ENCODE data around the gene LRRC49.
"Not testable (repeated sequence)": the region's sequence is repeated elsewhere in the genome, so short reads cannot be mapped to it uniquely, and the experiment has no call there.

The LRRC49 gene

DNA sequence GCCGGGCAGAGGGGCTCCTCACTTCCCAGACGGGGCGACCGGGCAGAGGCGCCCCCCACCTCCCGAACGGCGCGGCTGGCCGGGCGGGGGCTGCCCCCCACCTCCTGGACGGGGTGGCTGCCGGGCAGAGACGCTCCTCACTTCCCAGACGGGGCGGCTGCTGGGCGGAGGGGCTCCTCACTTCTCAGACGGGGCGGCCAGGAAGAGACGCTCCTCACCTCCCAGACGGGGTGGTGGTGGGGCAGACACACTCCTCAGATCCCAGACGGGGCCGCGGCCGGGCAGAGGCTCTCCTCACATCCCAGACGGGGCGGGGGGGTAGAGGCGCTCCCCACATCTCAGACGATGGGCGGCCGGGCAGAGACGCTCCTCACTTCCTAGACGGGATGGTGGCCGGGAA, 21.1 kb upstream of the LRRC49 start:
- not testable (repeated sequence) for H2BK5ac ChIP-seq (ENCODE audit: low read length); H2BK15ac ChIP-seq (replicated peaks; ENCODE audit: low read depth); H3K4me2 ChIP-seq (ENCODE audit: low read length); H2BK120ac ChIP-seq (ENCODE audit: low read depth, low read length); H3K4ac ChIP-seq (ENCODE audit: low read depth, low read length); H3K4me1 ChIP-seq (ENCODE audit: control insufficient read depth, low read depth, low read length); H3K56ac ChIP-seq (ENCODE audit: low read length); H3K27ac ChIP-seq (ENCODE audit: low read depth, low read length); H3K36me3 ChIP-seq (ENCODE audit: control insufficient read depth, insufficient read depth, low read length); H3K27me3 ChIP-seq (ENCODE audit: insufficient read depth, low read length, poor library complexity); H3K18ac ChIP-seq (ENCODE audit: low read length); H4K8ac ChIP-seq (ENCODE audit: low read depth, low read length); H3K9ac ChIP-seq (ENCODE audit: low read length); H3K23ac ChIP-seq (ENCODE audit: low read length); H2AK5ac ChIP-seq (ENCODE audit: low read length); DNase-seq; H3K79me1 ChIP-seq (ENCODE audit: low read length); H4K5ac ChIP-seq (ENCODE audit: low read length); H3K79me2 ChIP-seq (ENCODE audit: control insufficient read depth, insufficient read depth, low read length); H3K4me3 ChIP-seq (ENCODE audit: low read length)
- WGBS (ENCODE audit: extremely low coverage, insufficient coverage, low lambda C conversion rate) = no CpG with 5 or more reads among the region's 34 CpGs

GRCh38 chr15:70873232-70874054, 19.2 kb upstream of the LRRC49 start:
- no peak overlapping the region for H3K4me3 ChIP-seq (ENCODE audit: low read length)
- H3K27me3 ChIP-seq (ENCODE audit: insufficient read depth, low read length, poor library complexity) = no peaks in the 10 kb centered on the region
- no peak overlapping the region for H3K9ac ChIP-seq (ENCODE audit: low read length)
- H3K56ac ChIP-seq (ENCODE audit: low read length) = no peak overlapping the region
- no peak overlapping the region for H4K8ac ChIP-seq (ENCODE audit: low read depth, low read length)
- H3K36me3 ChIP-seq (ENCODE audit: control insufficient read depth, insufficient read depth, low read length) = no peaks in the 10 kb centered on the region
- DNase-seq = no peak
- H3K18ac ChIP-seq (ENCODE audit: low read length) = no peak overlapping the region
- H2BK15ac ChIP-seq (replicated peaks; ENCODE audit: low read depth) = no peak overlapping the region
- no peak overlapping the region for H2BK5ac ChIP-seq (ENCODE audit: low read length)
- no peak overlapping the region for H3K4me2 ChIP-seq (ENCODE audit: low read length)
- H2AK5ac ChIP-seq (ENCODE audit: low read length) = no peak overlapping the region
- no peaks in the 10 kb centered on the region for H3K79me1 ChIP-seq (ENCODE audit: low read length)
- H3K4me1 ChIP-seq (ENCODE audit: control insufficient read depth, low read depth, low read length) = no peaks in the 10 kb centered on the region
- no peak overlapping the region for H4K5ac ChIP-seq (ENCODE audit: low read length)
- no peak overlapping the region for H3K27ac ChIP-seq (ENCODE audit: low read depth, low read length)
- no peak overlapping the region for H2BK120ac ChIP-seq (ENCODE audit: low read depth, low read length)
- no peak overlapping the region for H3K4ac ChIP-seq (ENCODE audit: low read depth, low read length)
- no peaks in the 10 kb centered on the region for H3K79me2 ChIP-seq (ENCODE audit: control insufficient read depth, insufficient read depth, low read length)
- WGBS (ENCODE audit: extremely low coverage, insufficient coverage, low lambda C conversion rate) = no CpG with 5 or more reads among the region's 2 CpGs
- H3K23ac ChIP-seq (ENCODE audit: low read length) = no peak overlapping the region

DNA sequence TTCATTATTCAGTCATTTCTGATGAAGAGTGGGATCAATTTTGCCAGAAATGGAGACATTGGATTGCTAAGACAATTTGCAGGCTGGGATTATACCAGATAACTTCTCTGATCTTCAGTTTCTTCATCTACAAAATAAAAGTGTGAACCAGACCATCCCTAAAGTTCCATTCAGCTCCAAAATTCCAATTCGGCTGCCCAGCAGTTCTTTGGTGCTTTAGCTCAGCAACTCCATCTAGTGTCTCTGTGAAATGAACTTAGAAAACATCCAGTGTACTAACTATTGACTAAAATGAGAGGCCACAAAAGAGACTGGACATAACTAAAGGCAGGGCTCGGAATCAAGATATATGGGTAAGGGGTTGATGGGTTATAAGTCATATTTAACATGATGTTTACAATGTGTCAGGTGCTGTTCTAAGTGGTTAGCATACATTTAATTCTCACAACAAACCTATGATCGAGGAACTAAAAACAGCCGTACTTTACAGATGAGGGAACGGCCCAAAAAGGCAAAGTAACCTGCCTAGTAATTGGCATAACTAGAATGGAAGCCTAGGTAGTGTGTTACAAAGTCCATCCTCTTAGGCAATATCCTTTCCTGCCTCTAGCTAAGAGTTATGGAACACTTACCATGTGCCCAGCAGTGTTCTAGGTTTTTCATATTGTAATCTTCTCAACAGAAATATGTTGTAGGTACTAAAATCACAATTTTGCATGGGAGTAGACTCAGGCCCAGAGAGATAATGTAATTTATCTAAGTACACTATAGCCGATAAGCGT, 17.4 kb upstream of the LRRC49 start:
- no peaks in the 10 kb centered on the region for H3K79me1 ChIP-seq (ENCODE audit: low read length)
- DNase-seq = peak; percentile 25
- no peak overlapping the region for H4K8ac ChIP-seq (ENCODE audit: low read depth, low read length)
- no peak overlapping the region for H2BK5ac ChIP-seq (ENCODE audit: low read length)
- H3K27me3 ChIP-seq (ENCODE audit: insufficient read depth, low read length, poor library complexity) = no peaks in the 10 kb centered on the region
- H3K27ac ChIP-seq (ENCODE audit: low read depth, low read length) = no peak overlapping the region
- H4K5ac ChIP-seq (ENCODE audit: low read length) = no peak overlapping the region
- no peaks in the 10 kb centered on the region for H3K79me2 ChIP-seq (ENCODE audit: control insufficient read depth, insufficient read depth, low read length)
- no peak overlapping the region for H3K23ac ChIP-seq (ENCODE audit: low read length)
- no peak overlapping the region for H3K4me3 ChIP-seq (ENCODE audit: low read length)
- no peaks in the 10 kb centered on the region for H3K4me1 ChIP-seq (ENCODE audit: control insufficient read depth, low read depth, low read length)
- H3K4ac ChIP-seq (ENCODE audit: low read depth, low read length) = no peak overlapping the region
- WGBS (ENCODE audit: extremely low coverage, insufficient coverage, low lambda C conversion rate) = no CpG with 5 or more reads among the region's 7 CpGs
- no peak overlapping the region for H3K4me2 ChIP-seq (ENCODE audit: low read length)
- no peak overlapping the region for H2BK120ac ChIP-seq (ENCODE audit: low read depth, low read length)
- H3K36me3 ChIP-seq (ENCODE audit: control insufficient read depth, insufficient read depth, low read length) = no peaks in the 10 kb centered on the region
- H3K18ac ChIP-seq (ENCODE audit: low read length) = no peak overlapping the region
- H3K9ac ChIP-seq (ENCODE audit: low read length) = no peak overlapping the region
- H2AK5ac ChIP-seq (ENCODE audit: low read length) = no peak overlapping the region
- no peak overlapping the region for H3K56ac ChIP-seq (ENCODE audit: low read length)
- peak overlapping the region; percentile 36 for H2BK15ac ChIP-seq (replicated peaks; ENCODE audit: low read depth)

DNA sequence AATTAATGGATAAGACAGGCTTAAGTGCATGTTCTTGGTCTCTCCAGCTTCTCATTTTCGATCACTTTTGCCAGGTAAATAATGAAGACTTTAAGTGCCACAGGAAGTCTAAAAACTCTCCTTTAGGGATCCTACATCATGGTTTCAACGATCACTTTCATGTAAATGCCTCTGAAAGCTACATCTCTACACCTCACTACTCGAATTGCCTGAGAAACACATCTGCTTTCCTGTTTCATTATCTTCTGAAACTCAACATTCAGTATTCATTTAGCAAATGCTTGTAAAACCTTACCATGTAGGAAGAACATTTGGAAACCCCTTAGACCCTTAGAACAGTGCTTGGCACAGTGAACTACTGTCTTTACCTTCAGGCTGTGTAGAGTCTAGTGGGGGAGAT, 16.6 kb upstream of the LRRC49 start:
- H3K27me3 ChIP-seq (ENCODE audit: insufficient read depth, low read length, poor library complexity) = no peaks in the 10 kb centered on the region
- no peaks in the 10 kb centered on the region for H3K79me2 ChIP-seq (ENCODE audit: control insufficient read depth, insufficient read depth, low read length)
- no peak overlapping the region for H4K5ac ChIP-seq (ENCODE audit: low read length)
- H3K23ac ChIP-seq (ENCODE audit: low read length) = no peak overlapping the region
- no peak overlapping the region for H3K56ac ChIP-seq (ENCODE audit: low read length)
- WGBS (ENCODE audit: extremely low coverage, insufficient coverage, low lambda C conversion rate) = no CpG with 5 or more reads among the region's 3 CpGs
- H3K36me3 ChIP-seq (ENCODE audit: control insufficient read depth, insufficient read depth, low read length) = no peaks in the 10 kb centered on the region
- no peak for DNase-seq
- no peaks in the 10 kb centered on the region for H3K4me1 ChIP-seq (ENCODE audit: control insufficient read depth, low read depth, low read length)
- H4K8ac ChIP-seq (ENCODE audit: low read depth, low read length) = no peak overlapping the region
- H3K9ac ChIP-seq (ENCODE audit: low read length) = no peak overlapping the region
- no peak overlapping the region for H3K27ac ChIP-seq (ENCODE audit: low read depth, low read length)
- no peak overlapping the region for H3K4me2 ChIP-seq (ENCODE audit: low read length)
- no peak overlapping the region for H2AK5ac ChIP-seq (ENCODE audit: low read length)
- no peak overlapping the region for H3K4me3 ChIP-seq (ENCODE audit: low read length)
- H3K18ac ChIP-seq (ENCODE audit: low read length) = no peak overlapping the region
- no peaks in the 10 kb centered on the region for H3K79me1 ChIP-seq (ENCODE audit: low read length)
- no peak overlapping the region for H2BK15ac ChIP-seq (replicated peaks; ENCODE audit: low read depth)
- no peak overlapping the region for H2BK120ac ChIP-seq (ENCODE audit: low read depth, low read length)
- no peak overlapping the region for H3K4ac ChIP-seq (ENCODE audit: low read depth, low read length)
- H2BK5ac ChIP-seq (ENCODE audit: low read length) = no peak overlapping the region

DNA sequence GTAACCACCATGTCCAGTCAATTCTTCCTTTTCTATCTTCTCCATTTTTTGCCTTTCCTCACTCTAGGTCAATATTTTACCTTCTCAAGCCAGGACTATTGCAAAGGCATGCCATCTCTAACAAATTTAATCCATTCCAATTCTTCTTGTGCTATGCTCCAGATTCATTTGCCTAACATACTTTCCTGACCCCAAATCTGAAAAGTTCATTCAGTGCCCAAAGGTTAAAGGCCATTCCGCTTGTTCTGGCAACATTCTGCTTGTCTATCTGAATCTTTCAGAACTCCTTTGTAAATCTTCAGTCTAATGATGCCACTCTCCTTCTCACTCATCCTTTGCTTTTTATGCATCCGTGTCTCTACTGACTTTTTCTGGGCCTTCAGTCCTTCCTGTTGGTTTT, 15.9 kb upstream of the LRRC49 start:
- no CpG with 5 or more reads among the region's 2 CpGs for WGBS (ENCODE audit: extremely low coverage, insufficient coverage, low lambda C conversion rate)

More for the DNA sequence above, 15.9 kb upstream of the LRRC49 start:
- H2BK15ac ChIP-seq (replicated peaks; ENCODE audit: low read depth) = no peak overlapping the region
- H4K8ac ChIP-seq (ENCODE audit: low read depth, low read length) = no peak overlapping the region
- H3K18ac ChIP-seq (ENCODE audit: low read length) = no peak overlapping the region
- H4K5ac ChIP-seq (ENCODE audit: low read length) = no peak overlapping the region
- H3K27ac ChIP-seq (ENCODE audit: low read depth, low read length) = no peak overlapping the region
- no peak overlapping the region for H2BK5ac ChIP-seq (ENCODE audit: low read length)
- H3K4ac ChIP-seq (ENCODE audit: low read depth, low read length) = no peak overlapping the region
- H3K23ac ChIP-seq (ENCODE audit: low read length) = no peak overlapping the region
- H3K56ac ChIP-seq (ENCODE audit: low read length) = no peak overlapping the region
- no peaks in the 10 kb centered on the region for H3K79me1 ChIP-seq (ENCODE audit: low read length)
- H3K27me3 ChIP-seq (ENCODE audit: insufficient read depth, low read length, poor library complexity) = no peaks in the 10 kb centered on the region
- H2AK5ac ChIP-seq (ENCODE audit: low read length) = no peak overlapping the region
- H3K4me1 ChIP-seq (ENCODE audit: control insufficient read depth, low read depth, low read length) = no peaks in the 10 kb centered on the region
- no peak overlapping the region for H3K9ac ChIP-seq (ENCODE audit: low read length)
- DNase-seq = no peak
- H3K36me3 ChIP-seq (ENCODE audit: control insufficient read depth, insufficient read depth, low read length) = no peaks in the 10 kb centered on the region
- H2BK120ac ChIP-seq (ENCODE audit: low read depth, low read length) = no peak overlapping the region
- H3K4me3 ChIP-seq (ENCODE audit: low read length) = no peak overlapping the region
- no peak overlapping the region for H3K4me2 ChIP-seq (ENCODE audit: low read length)
- no peaks in the 10 kb centered on the region for H3K79me2 ChIP-seq (ENCODE audit: control insufficient read depth, insufficient read depth, low read length)

Measured in mesendoderm (in vitro differentiated cells).